ENCODE results near the gene CXXC1. TPM values are rescaled to one million over a fixed set of nuclear protein-coding genes. Genes with fewer than 3 reads are reported as not detected.

Gene CXXC1
- total RNA-seq, 1 donor from 2014 or later: 35.0 TPM

DNA sequence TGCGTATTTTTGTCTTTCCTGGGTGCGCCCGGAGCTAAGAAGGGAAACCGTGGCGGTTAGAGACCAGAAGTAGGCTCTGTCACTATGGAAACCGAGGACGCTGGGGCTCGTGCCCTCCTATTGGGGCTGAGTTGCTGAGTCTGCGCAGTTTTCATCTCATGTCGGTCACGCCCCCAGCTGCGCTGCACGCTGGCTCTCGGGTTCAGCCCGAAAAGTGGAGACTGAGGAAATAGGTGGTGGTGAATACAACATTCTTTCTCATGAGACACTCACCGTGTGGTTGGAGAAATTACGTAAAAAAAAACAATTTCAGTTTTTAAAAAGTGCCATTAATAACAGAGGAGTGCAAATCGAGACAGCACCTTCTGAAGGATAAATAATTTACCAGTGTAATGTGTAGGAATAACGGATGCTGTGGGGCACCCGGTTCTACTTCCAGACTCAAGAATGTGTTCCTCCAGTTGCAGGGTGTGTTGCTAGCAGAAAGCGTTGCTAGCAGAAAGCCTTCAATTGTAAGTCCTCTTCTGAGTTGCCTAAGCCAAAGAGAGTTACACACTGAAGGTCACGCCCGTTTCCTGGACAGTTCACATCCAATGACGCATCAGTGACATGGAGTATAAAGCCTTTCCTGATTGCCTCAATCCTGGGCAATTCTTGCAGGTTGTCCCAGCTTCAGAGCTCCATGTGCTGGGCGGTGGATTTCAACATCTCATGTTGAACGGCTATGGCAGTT, 20.4 kb upstream of the CXXC1 start:
- no peak for TF ChIP-seq EZH2phosphoT487 (IDR thresholded peaks at IDR 0.05)
- no peak for TF ChIP-seq EZH2 (IDR thresholded peaks at IDR 0.05)
- TF ChIP-seq, protein P1, sequence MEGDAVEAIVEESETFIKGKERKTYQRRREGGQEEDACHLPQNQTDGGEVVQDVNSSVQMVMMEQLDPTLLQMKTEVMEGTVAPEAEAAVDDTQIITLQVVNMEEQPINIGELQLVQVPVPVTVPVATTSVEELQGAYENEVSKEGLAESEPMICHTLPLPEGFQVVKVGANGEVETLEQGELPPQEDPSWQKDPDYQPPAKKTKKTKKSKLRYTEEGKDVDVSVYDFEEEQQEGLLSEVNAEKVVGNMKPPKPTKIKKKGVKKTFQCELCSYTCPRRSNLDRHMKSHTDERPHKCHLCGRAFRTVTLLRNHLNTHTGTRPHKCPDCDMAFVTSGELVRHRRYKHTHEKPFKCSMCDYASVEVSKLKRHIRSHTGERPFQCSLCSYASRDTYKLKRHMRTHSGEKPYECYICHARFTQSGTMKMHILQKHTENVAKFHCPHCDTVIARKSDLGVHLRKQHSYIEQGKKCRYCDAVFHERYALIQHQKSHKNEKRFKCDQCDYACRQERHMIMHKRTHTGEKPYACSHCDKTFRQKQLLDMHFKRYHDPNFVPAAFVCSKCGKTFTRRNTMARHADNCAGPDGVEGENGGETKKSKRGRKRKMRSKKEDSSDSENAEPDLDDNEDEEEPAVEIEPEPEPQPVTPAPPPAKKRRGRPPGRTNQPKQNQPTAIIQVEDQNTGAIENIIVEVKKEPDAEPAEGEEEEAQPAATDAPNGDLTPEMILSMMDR (IDR thresholded peaks at IDR 0.05): no peak
- Histone ChIP-seq H3K4me2 (peak overlapping the region; percentile 79), H3K27me3 (peaks cover 81% of the 10 kb centered on the region), H3K4me3 (peak overlapping the region; percentile 60), H3K79me2 (ENCODE audit: low read depth) (no peaks in the 10 kb centered on the region), H3K4me1 (no peaks in the 10 kb centered on the region), H4K20me1 (ENCODE audit: low read depth) (no peaks in the 10 kb centered on the region), H3F3A (ENCODE audit: low read depth) (no peaks in the 10 kb centered on the region), H3K9ac (no peak overlapping the region), H3K9me3 (ENCODE audit: low read depth) (peaks cover 8% of the 10 kb centered on the region), H3K36me3 (no peaks in the 10 kb centered on the region), H2AFZ (replicated peaks) (peak overlapping the region; percentile 80), H3K27ac (no peak overlapping the region)
- H3K36me3 Mint-ChIP-seq: no peaks in the 10 kb centered on the region
- peak; percentile 96 for DNase-seq (ENCODE audit: low spot score)
- H3K27ac Mint-ChIP-seq: no peak overlapping the region
- peak overlapping the region; percentile 80 for H3K4me3 Mint-ChIP-seq
- no peaks in the 10 kb centered on the region for H3K4me1 Mint-ChIP-seq
- peaks cover 8% of the 10 kb centered on the region for H3K27me3 Mint-ChIP-seq (ENCODE audit: insufficient read depth, low read depth)
- peaks cover 7% of the 10 kb centered on the region for H3K9me3 Mint-ChIP-seq

DNA sequence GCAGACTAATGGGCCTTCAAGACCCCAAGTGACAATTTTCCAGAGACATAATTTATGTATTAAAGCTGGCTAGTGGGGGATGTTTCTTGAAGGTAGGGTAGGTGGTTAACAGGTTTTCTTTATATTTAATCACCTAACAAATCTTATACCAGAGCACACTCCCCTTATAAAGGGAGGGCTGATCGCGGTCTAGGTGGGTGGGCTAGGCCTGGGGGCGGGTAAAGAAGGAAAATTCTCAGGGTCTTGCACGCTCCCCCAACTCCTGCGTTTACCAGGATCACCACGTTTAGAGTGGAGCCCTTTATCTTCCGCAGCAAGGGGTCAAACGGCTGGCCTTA, 19.9 kb upstream of the CXXC1 start:
- Mint-ChIP-seq H3K27ac (no peak overlapping the region), H3K36me3 (no peaks in the 10 kb centered on the region)

DNA sequence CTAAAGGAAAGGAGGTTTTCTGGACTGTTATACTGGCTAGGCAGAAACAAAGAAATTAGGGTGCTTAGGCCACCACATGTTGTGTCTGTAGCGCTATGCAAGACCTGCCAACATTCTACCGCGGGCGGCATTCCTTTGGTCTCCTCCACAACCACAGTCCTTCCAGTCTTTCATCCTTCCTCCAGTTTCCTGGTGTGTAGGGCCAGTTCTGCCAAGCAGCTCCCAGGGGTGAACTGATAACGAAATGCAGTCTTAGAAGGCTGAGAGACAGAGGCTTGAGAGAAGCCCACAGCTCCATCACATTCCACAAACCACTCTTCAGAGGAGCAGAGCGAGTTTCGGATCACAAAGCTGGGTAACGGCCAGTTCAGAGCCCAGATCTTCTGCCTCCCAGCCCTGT, 19.5 kb upstream of the CXXC1 start:
- Histone ChIP-seq H3K27ac (no peak overlapping the region), H3F3A (ENCODE audit: low read depth) (no peaks in the 10 kb centered on the region), H3K4me1 (no peaks in the 10 kb centered on the region), H3K36me3 (no peaks in the 10 kb centered on the region), H3K9me3 (ENCODE audit: low read depth) (peaks cover 8% of the 10 kb centered on the region), H3K4me3 (peak overlapping the region; percentile 60), H3K4me2 (peak overlapping the region; percentile 79), H2AFZ (replicated peaks) (peak overlapping the region; percentile 80), H3K9ac (no peak overlapping the region), H3K79me2 (ENCODE audit: low read depth) (no peaks in the 10 kb centered on the region), H3K27me3 (peaks cover 88% of the 10 kb centered on the region), H4K20me1 (ENCODE audit: low read depth) (no peaks in the 10 kb centered on the region)
- Mint-ChIP-seq H3K9me3 (peaks cover 7% of the 10 kb centered on the region), H3K4me1 (no peaks in the 10 kb centered on the region), H3K27me3 (ENCODE audit: insufficient read depth, low read depth) (peaks cover 8% of the 10 kb centered on the region), H3K36me3 (no peaks in the 10 kb centered on the region), H3K27ac (no peak overlapping the region), H3K4me3 (no peak overlapping the region)
- DNase-seq (ENCODE audit: low spot score): peak; percentile 24
- TF ChIP-seq EZH2phosphoT487 (IDR thresholded peaks at IDR 0.05): no peak
- no peak for TF ChIP-seq EZH2 (IDR thresholded peaks at IDR 0.05)
- TF ChIP-seq, protein P1 (IDR thresholded peaks at IDR 0.05): no peak

More for the DNA sequence above, 19.9 kb upstream of the CXXC1 start:
- peak overlapping the region; percentile 80 for H3K4me3 Mint-ChIP-seq
- Histone ChIP-seq H3K79me2 (ENCODE audit: low read depth) (no peaks in the 10 kb centered on the region), H3K4me1 (no peaks in the 10 kb centered on the region), H3F3A (ENCODE audit: low read depth) (no peaks in the 10 kb centered on the region), H3K9ac (no peak overlapping the region), H3K27ac (no peak overlapping the region), H4K20me1 (ENCODE audit: low read depth) (no peaks in the 10 kb centered on the region), H3K9me3 (ENCODE audit: low read depth) (peaks cover 8% of the 10 kb centered on the region), H3K4me3 (peak overlapping the region; percentile 60), H3K4me2 (peak overlapping the region; percentile 79), H3K27me3 (peaks cover 86% of the 10 kb centered on the region), H2AFZ (replicated peaks) (peak overlapping the region; percentile 80), H3K36me3 (no peaks in the 10 kb centered on the region)
- no peaks in the 10 kb centered on the region for H3K4me1 Mint-ChIP-seq
- no peak for DNase-seq (ENCODE audit: low spot score)
- H3K9me3 Mint-ChIP-seq: peaks cover 7% of the 10 kb centered on the region
- TF ChIP-seq, protein P1 (IDR thresholded peaks at IDR 0.05): no peak
- no peak for TF ChIP-seq EZH2phosphoT487 (IDR thresholded peaks at IDR 0.05)
- TF ChIP-seq EZH2 (IDR thresholded peaks at IDR 0.05): no peak
- peaks cover 8% of the 10 kb centered on the region for H3K27me3 Mint-ChIP-seq (ENCODE audit: insufficient read depth, low read depth)
